Transverse colon (tissue), 3 donors: Measurements from ENCODE around the gene WNK4.

Experiments
- CTCF ChIP-seq, 5 experiments: fragments of 200-600 bp in 3 of 5; fragments of 450-650 bp in 2 of 5; sonication (generic) in 3 of 5; IDR thresholded peaks; 1 replicate in 2 of 5; 2 replicates in 3 of 5; pipeline ENCODE4 v1.5.1; 2016 to 2017; ENCODE audit warnings: antibody characterized with exemption in 5 of 5, inconsistent platforms in 3 of 5, mild to moderate bottlenecking in 2 of 5, moderate library complexity in 1 of 5
- EP300 ChIP-seq: sonication (generic); formaldehyde crosslinking; IDR thresholded peaks from one replicate; pipeline ENCODE4 v1.6.1; 2017; ENCODE audit warnings: antibody characterized with exemption, low read depth
- POLR2A ChIP-seq: fragments of 450-650 bp; IDR thresholded peaks from one replicate; pipeline ENCODE4 v1.6.1; 2016; ENCODE audit warnings: antibody characterized with exemption, mild to moderate bottlenecking, moderate library complexity

- TF ChIP-seq CTCF (IDR thresholded peaks at IDR 0.05) = no peak
- TF ChIP-seq POLR2A = no peak
- no peak for TF ChIP-seq EP300
Observed at GRCh38 chr17:42754782-42755181, 25.6 kb upstream of the WNK4 start.
